GM12878 (cell line): ENCODE data around the gene PCSK5. TPM values are rescaled to one million over a fixed set of nuclear protein-coding genes. Genes with fewer than 3 reads are reported as not detected.

Experiments used
- ATAC-seq: fragments of 200-7000 bp; cut with Tn5 transposase; 3 replicates; pipeline ENCODE4 v1.9.1; 2020; ENCODE audit warnings: mild to moderate bottlenecking, moderate library complexity
- BruUV-seq: library from RNA; stranded (reverse); fragments of 400-500 nt; replicated peaks from 2 replicates; lab custom pipeline; 2021; lab: Mats Ljungman, UMichigan
- CTCF ChIA-PET: fragments of 300-600 bp; sonication (Branson Sonifier 250); formaldehyde crosslinking; extraction: SDS; loops from one replicate; lab custom pipeline; 2021; ENCODE audit warnings: inconsistent platforms; lab: Yijun Ruan, JAX
- POLR2A ChIA-PET: fragments of 350-600 bp; formaldehyde crosslinking; extraction: SDS; loops from one replicate; lab custom pipeline; 2021; ENCODE audit warnings: inconsistent platforms; lab: Charles Lee
- RAD21 ChIA-PET: fragments of 300-600 bp; sonication (Branson Sonifier 250); formaldehyde crosslinking; loops from one replicate; lab custom pipeline; 2023; ENCODE audit warnings: antibody characterized with exemption; ENCODE audit not compliant: unreplicated experiment; lab: Charles Lee
- SMC1A ChIA-PET: fragments of 300-600 bp; sonication (Branson Sonifier 250); formaldehyde crosslinking; loops from one replicate; lab custom pipeline; 2023; ENCODE audit not compliant: unreplicated experiment, uncharacterized antibody; lab: Charles Lee
- DNase-seq: peaks from one replicate; pipeline ENCODE4 v3.0.0-alpha.2; 2011; ENCODE audit warnings: low read depth, low spot score
- FAIRE-seq: peaks from 3 replicates; lab custom pipeline; 2011; peaks lifted over from hg19 to GRCh38; lab: Jason Lieb, UNC
- H2AFZ ChIP-seq: 2 replicates; pipeline ENCODE4 v1.6.0; 2011; ENCODE audit warnings: low read depth, low read length, control low read depth; ENCODE audit not compliant: control insufficient read depth
- H3K27ac ChIP-seq: 2 replicates; pipeline ENCODE4 v1.5.1; 2011; ENCODE audit warnings: control low read depth; ENCODE audit not compliant: control insufficient read depth, insufficient read depth
- H3K27me3 ChIP-seq, 2 experiments: replicated peaks in 1 of 2; 2 replicates each; pipeline versions ENCODE4 v1.6.0 to v1.6.1; 2011; ENCODE audit warnings: low read length in 1 of 2; ENCODE audit not compliant: control insufficient read depth in 2 of 2, insufficient read depth in 2 of 2
- H3K36me3 ChIP-seq, 2 experiments: 2 replicates each; pipeline ENCODE4 v1.5.1; 2011; ENCODE audit warnings: low read length in 1 of 2; ENCODE audit not compliant: control insufficient read depth in 2 of 2, insufficient read depth in 2 of 2
- H3K4me1 ChIP-seq: 2 replicates; pipeline ENCODE4 v1.6.1; 2011; ENCODE audit warnings: mild to moderate bottlenecking, low read length, moderate library complexity, mixed read lengths; ENCODE audit not compliant: control insufficient read depth, insufficient read depth
- H3K4me2 ChIP-seq: 2 replicates; pipeline ENCODE4 v1.6.0; 2011; ENCODE audit warnings: control low read depth; ENCODE audit not compliant: control insufficient read depth, insufficient read depth
- H3K4me3 ChIP-seq: fragments of 200-600 bp; sonication (generic); 2 replicates; pipeline ENCODE4 v1.5.1; 2016
- H3K79me2 ChIP-seq: 2 replicates; pipeline ENCODE4 v1.6.0; 2011; ENCODE audit warnings: low read length; ENCODE audit not compliant: control insufficient read depth, insufficient read depth
- H3K9ac ChIP-seq: 2 replicates; pipeline ENCODE4 v1.8.0; 2011; ENCODE audit warnings: low read length, control low read depth, mixed read lengths; ENCODE audit not compliant: control insufficient read depth, insufficient read depth
- H3K9me3 ChIP-seq: replicated peaks from 3 replicates; pipeline ENCODE4 v1.5.1; 2011; ENCODE audit warnings: mild to moderate bottlenecking, low read length; ENCODE audit not compliant: control insufficient read depth, insufficient read depth
- H4K20me1 ChIP-seq: 2 replicates; pipeline ENCODE4 v1.6.0; 2011; ENCODE audit not compliant: control insufficient read depth, insufficient read depth
- ATF2 ChIP-seq: IDR thresholded peaks from 2 replicates; pipeline ENCODE4 v1.6.1; 2012; ENCODE audit warnings: low read length, inconsistent platforms
- CEBPB ChIP-seq, 2 experiments: fragments of 150-350 bp in 1 of 2; IDR thresholded peaks; 2 replicates each; pipeline ENCODE4 v1.6.1; 2012 to 2014; ENCODE audit warnings: low read depth in 2 of 2, low read length in 2 of 2, borderline replicate concordance in 1 of 2, inconsistent platforms in 1 of 2
- CHD1 ChIP-seq: IDR thresholded peaks from 2 replicates; pipeline ENCODE4 v1.6.1; 2012; ENCODE audit warnings: low read depth, low read length, improper control_type of control experiment
- RAD51 ChIP-seq: fragments of 450-650 bp; IDR thresholded peaks from 2 replicates; pipeline ENCODE4 v1.6.1; 2016; ENCODE audit warnings: moderate library complexity, mild to moderate bottlenecking, inconsistent platforms
- RUNX3 ChIP-seq: IDR thresholded peaks from 2 replicates; pipeline ENCODE4 v1.6.1; 2012; ENCODE audit warnings: low read length, inconsistent platforms
- SMARCA5 ChIP-seq: fragments of 450-650 bp; IDR thresholded peaks from 2 replicates; pipeline ENCODE4 v1.6.1; 2017; ENCODE audit warnings: mild to moderate bottlenecking
- SMC3 ChIP-seq: IDR thresholded peaks from 2 replicates; pipeline ENCODE4 v1.6.1; 2011; ENCODE audit warnings: low read length, improper control_type of control experiment, borderline replicate concordance
- ZNF207 ChIP-seq: fragments of 450-650 bp; IDR thresholded peaks from 2 replicates; pipeline ENCODE4 v1.6.1; 2014; ENCODE audit warnings: antibody characterized with exemption, mild to moderate bottlenecking, borderline replicate concordance
- ZNF24 ChIP-seq: fragments of 450-650 bp; IDR thresholded peaks from 2 replicates; pipeline ENCODE4 v1.6.1; 2017; ENCODE audit warnings: antibody characterized with exemption, mild to moderate bottlenecking
- WGBS: methylation state at CpG from one replicate; pipeline ENCODE4 v1.1.6; 2016; ENCODE audit warnings: low lambda C conversion rate; ENCODE audit not compliant: insufficient replicate concordance, insufficient coverage; ENCODE audit errors: missing lambda C conversion rate; 5-methylcytosine and 5-hydroxymethylcytosine counted together
- in situ Hi-C: fragments of 300-500 bp; cut with MboI; formaldehyde crosslinking; loops from 9 replicates; pipeline ENCODE4 v1.14.3; 2018; ENCODE audit warnings: mixed read lengths
- intact Hi-C: fragments of 100-400 bp; cut with micrococcal nuclease; formaldehyde crosslinking; loops from one replicate; pipeline ENCODE4 v1.14.2; 2022; ENCODE audit not compliant: unreplicated experiment
- polyA plus RNA-seq, 11 experiments: library from polyadenylated mRNA; depleted of rRNA in 4 of 11; unstranded in 6 of 11; stranded (reverse) in 5 of 11; fragments of >200 nt; fragmentation: Nextera tagmentation in 4 of 11; fragmentation: Illumina TruSeq in 1 of 11; extraction: Ambion mirVana in 4 of 11; extraction: Trizol in 1 of 11; gene quantifications; 1 replicate in 1 of 11; 2 replicates in 10 of 11; pipeline versions ENCODE4 v1.2.1 to v1.2.3, GENCODE V29; 2011 to 2016; ENCODE audit warnings: inconsistent platforms in 2 of 11, missing spikeins in 2 of 11, low read depth in 1 of 11
- total RNA-seq, 4 experiments: library from RNA; depleted of rRNA in 3 of 4; stranded (reverse); fragments of >200 nt in 3 of 4; fragmentation: Illumina TruSeq in 1 of 4; extraction: Trizol in 1 of 4; gene quantifications; 2 replicates each; pipeline versions ENCODE4 v1.2.1 to v1.2.3, GENCODE V29; 2013 to 2021

Gene PCSK5
- total and polyA plus RNA-seq, 10 of the 15 experiments (the other 5 are each of a cell fraction or from before 2014, with no cell fraction given) = 0.01 to 0.13 (median 0.04) TPM; not detected in 3

DNA sequence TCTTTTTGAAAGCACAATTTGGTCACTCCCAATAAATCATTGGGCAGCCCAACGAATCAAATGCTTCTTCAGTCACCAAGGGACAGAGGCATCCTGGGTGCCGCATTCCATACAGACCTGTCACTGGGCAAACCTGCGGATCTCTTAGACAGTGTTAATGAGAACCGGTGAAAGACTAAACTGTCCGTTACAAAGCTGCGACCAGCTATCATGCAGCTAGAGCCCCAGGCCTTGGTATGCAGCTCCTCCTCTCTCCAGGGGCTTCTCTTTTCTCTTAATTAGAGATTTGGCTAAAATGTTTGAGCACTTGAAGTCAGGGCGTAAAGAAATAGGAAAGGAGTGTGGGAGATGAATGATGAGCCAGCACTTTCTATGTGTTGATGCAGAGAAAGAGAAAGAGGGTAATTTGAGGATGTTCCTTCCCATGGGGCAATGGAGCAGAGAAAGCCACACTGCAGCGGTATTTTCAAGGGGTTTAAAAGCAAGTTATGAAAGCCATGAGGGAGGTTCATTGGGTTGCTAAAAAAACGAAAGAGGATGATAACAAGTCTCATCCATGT, 328.5 kb downstream of the PCSK5 start:
- FAIRE-seq (no peak), DNase-seq (no peak), ATAC-seq (no peak)
- Histone ChIP-seq H3K27ac (no peak overlapping the region), H3K36me3 (no peaks in the 10 kb centered on the region), H3K4me1 (no peaks in the 10 kb centered on the region), H3K9ac (no peak overlapping the region), H3K4me2 (no peak overlapping the region), H3K9me3 (no peaks in the 10 kb centered on the region), H4K20me1 (no peaks in the 10 kb centered on the region), H3K27me3 (no peaks in the 10 kb centered on the region; a peak in 1 of 4 replicates), H3K4me3 (no peak overlapping the region), H3K79me2 (no peaks in the 10 kb centered on the region), H2AFZ (no peak overlapping the region)
- 40% methylated on average over 9 of the region's 9 CpGs for WGBS
- no peak for TF ChIP-seq CHD1
- no peak for TF ChIP-seq RAD51
- no peak for TF ChIP-seq ZNF24
- TF ChIP-seq RUNX3 = no peak
- no peak for TF ChIP-seq ATF2
- no peak for TF ChIP-seq SMC3
- no peak for TF ChIP-seq ZNF207
- TF ChIP-seq CEBPB (IDR thresholded peaks at IDR 0.05; ENCODE audit: borderline replicate concordance in 1 of 2, low read depth in 2 of 2, low read length in 2 of 2) = no peak
- no peak for TF ChIP-seq SMARCA5
- CTCF ChIA-PET = no interaction called here
- RAD21 ChIA-PET = no interaction called here
- POLR2A ChIA-PET = no interaction called here
- SMC1A ChIA-PET = no interaction called here
- intact Hi-C loops = no loop called here
- in situ Hi-C loops = loop anchor here (5.0 kb wide), 1 partner anchor 63 kb away; no protein-coding TSS in a partner anchor
- BruUV-seq = no TSS peak
